CD4-positive, alpha-beta T cell (primary cell): ENCODE measurements around the gene ARSA. TPM values are rescaled to one million over a fixed set of nuclear protein-coding genes. Genes with fewer than 3 reads are reported as not detected.

Source experiments
- ATAC-seq: fragments of 200-7000 bp; cut with Tn5 transposase; one replicate; pipeline ENCODE4 v1.10.0; 2022; ENCODE audit warnings: mild to moderate bottlenecking; ENCODE audit not compliant: poor library complexity
- CTCF ChIA-PET: fragments of 350-600 bp; sonication (Branson Sonifier 250); formaldehyde crosslinking; loops from one replicate; lab custom pipeline; 2021; ENCODE audit warnings: antibody characterized with exemption, inconsistent platforms; lab: Charles Lee
- POLR2A ChIA-PET: fragments of 350-600 bp; sonication (Branson Sonifier 250); formaldehyde crosslinking; loops from one replicate; lab custom pipeline; 2021; ENCODE audit warnings: antibody characterized with exemption, inconsistent platforms; lab: Charles Lee
- DNase-seq, 14 experiments: peaks; one replicate each; pipeline ENCODE4 v3.0.0-alpha.2; 2013 to 2020; ENCODE audit warnings: mixed read lengths in 2 of 14
- H3K27ac ChIP-seq, 2 donors: one replicate each; pipeline versions ENCODE4 v1.5.1 to v1.7.0; 2013; ENCODE audit warnings: low read length in 2 of 2, low read depth in 1 of 2, mild to moderate bottlenecking in 1 of 2
- H3K27me3 ChIP-seq, 2 experiments: 1 replicate in 1 of 2; 2 replicates in 1 of 2; pipeline versions ENCODE4 v1.6.1 to v1.7.0; 2013; ENCODE audit warnings: low read length in 2 of 2, control low read depth in 1 of 2, mild to moderate bottlenecking in 1 of 2, moderate library complexity in 1 of 2; ENCODE audit not compliant: insufficient read depth in 2 of 2, control insufficient read depth in 1 of 2
- H3K36me3 ChIP-seq: one replicate; pipeline ENCODE4 v1.6.1; 2013; ENCODE audit warnings: low read length, control low read depth; ENCODE audit not compliant: insufficient read depth
- H3K4me1 ChIP-seq: one replicate; pipeline ENCODE4 v1.6.1; 2013; ENCODE audit warnings: low read length, control low read depth; ENCODE audit not compliant: insufficient read depth
- H3K4me3 ChIP-seq: one replicate; pipeline ENCODE4 v1.5.1; 2013; ENCODE audit warnings: mild to moderate bottlenecking, low read length, moderate library complexity
- H3K9me3 ChIP-seq, 2 experiments: 1 replicate in 1 of 2; 2 replicates in 1 of 2; pipeline versions ENCODE4 v1.6.1 to v1.7.0; 2013; ENCODE audit warnings: low read length in 2 of 2, mild to moderate bottlenecking in 2 of 2, control low read depth in 1 of 2, moderate library complexity in 1 of 2; ENCODE audit not compliant: control insufficient read depth in 1 of 2, insufficient read depth in 1 of 2
- H3K27ac Mint-ChIP-seq: one replicate; pipeline ENCODE4 v1.8.0; 2020; ENCODE audit warnings: mixed read lengths
- H3K27me3 Mint-ChIP-seq: one replicate; pipeline ENCODE4 v1.8.0; 2021; ENCODE audit warnings: mixed read lengths
- H3K36me3 Mint-ChIP-seq: one replicate; pipeline ENCODE4 v1.8.0; 2021; ENCODE audit warnings: low read depth, mixed read lengths
- H3K4me1 Mint-ChIP-seq: one replicate; pipeline ENCODE4 v1.8.0; 2021; ENCODE audit warnings: low read depth, mixed read lengths
- H3K4me3 Mint-ChIP-seq: one replicate; pipeline ENCODE4 v1.8.0; 2020; ENCODE audit warnings: mild to moderate bottlenecking, mixed read lengths
- H3K9me3 Mint-ChIP-seq: one replicate; pipeline ENCODE4 v1.8.0; 2020; ENCODE audit warnings: mixed read lengths
- CTCF ChIP-seq: fragments of 200-600 bp; IDR thresholded peaks from one replicate; pipeline ENCODE4 v1.8.0; 2022; ENCODE audit warnings: antibody characterized with exemption, mild to moderate bottlenecking
- intact Hi-C, 2 experiments: fragments of 100-400 bp; cut with DNase I in 1 of 2; cut with micrococcal nuclease in 1 of 2; formaldehyde crosslinking; loops; one replicate each; pipeline versions ENCODE4 v1.15.1 to v1.9.0; 2023 to 2025; cut with DNase I, micrococcal nuclease
- total RNA-seq, 174 experiments: library from RNA in 2 of 174; stranded (reverse) in 2 of 174; gene quantifications; one replicate each; pipeline ENCODE4 v1.2.3 and lab custom pipeline; 2021 to 2026

The ARSA gene
- total RNA-seq, 2 experiments from 2014 or later: 52.3 to 54.4 TPM

DNA sequence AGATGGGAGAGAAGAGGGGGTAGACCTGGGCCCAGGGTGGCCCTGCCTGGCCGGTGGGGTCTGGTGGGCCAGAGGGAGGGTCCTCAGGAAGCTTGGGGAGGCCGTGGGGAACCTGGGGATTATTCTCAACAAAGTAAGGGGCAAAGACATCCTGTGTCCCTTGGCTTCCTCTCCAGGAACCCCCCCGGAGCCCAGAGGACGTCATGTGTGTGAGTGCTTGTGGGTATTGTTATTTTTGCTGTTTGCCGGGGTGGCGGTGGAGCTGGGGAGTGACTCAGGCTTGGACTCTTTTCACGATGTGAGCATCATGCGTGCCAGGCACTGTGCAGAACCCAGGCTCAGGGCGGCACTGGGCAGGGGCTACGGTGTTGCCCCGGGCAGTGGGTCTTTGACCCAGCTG lies 43.7 kb upstream of the ARSA start:
- Histone ChIP-seq H3K27me3 (peaks cover 34 to 42% of the 10 kb centered on the region in 2 experiments), H3K4me1 (peaks cover 24% of the 10 kb centered on the region), H3K27ac (no peak overlapping the region), H3K36me3 (no peaks in the 10 kb centered on the region), H3K9me3 (peaks cover 0 to 18% of the 10 kb centered on the region in 2 experiments), H3K4me3 (no peak overlapping the region)
- Mint-ChIP-seq H3K36me3 (no peaks in the 10 kb centered on the region), H3K9me3 (no peaks in the 10 kb centered on the region), H3K4me1 (peaks cover 16% of the 10 kb centered on the region), H3K27me3 (peaks cover 55% of the 10 kb centered on the region), H3K4me3 (peak overlapping the region; percentile 64), H3K27ac (no peak overlapping the region)
- DNase-seq: peak in 1 of 14 experiments; percentile 21
- no peak for TF ChIP-seq CTCF
- CTCF ChIA-PET: no interaction called here
- ATAC-seq: no peak
- intact Hi-C loops: no loop called here
- POLR2A ChIA-PET: no interaction called here

GRCh38 chr22:50670914-50671538 lies 43.1 kb upstream of the ARSA start:
- TF ChIP-seq CTCF: no peak
- H3K4me3 ChIP-seq: no peak overlapping the region
- Mint-ChIP-seq H3K27me3 (peaks cover 49% of the 10 kb centered on the region), H3K4me1 (peaks cover 16% of the 10 kb centered on the region), H3K4me3 (peak overlapping the region; percentile 64), H3K27ac (no peak overlapping the region), H3K9me3 (no peaks in the 10 kb centered on the region), H3K36me3 (no peaks in the 10 kb centered on the region)
- H3K9me3 ChIP-seq: peaks cover 0 to 18% of the 10 kb centered on the region in 2 experiments
- no peaks in the 10 kb centered on the region for H3K36me3 ChIP-seq
- ATAC-seq (no peak), DNase-seq (no peak)
- H3K27me3 ChIP-seq: peaks cover 34 to 36% of the 10 kb centered on the region in 2 experiments
- peaks cover 24% of the 10 kb centered on the region for H3K4me1 ChIP-seq
- no peak overlapping the region for H3K27ac ChIP-seq
- intact Hi-C loops: no loop called here
- POLR2A ChIA-PET: no interaction called here
- CTCF ChIA-PET: no interaction called here

DNA sequence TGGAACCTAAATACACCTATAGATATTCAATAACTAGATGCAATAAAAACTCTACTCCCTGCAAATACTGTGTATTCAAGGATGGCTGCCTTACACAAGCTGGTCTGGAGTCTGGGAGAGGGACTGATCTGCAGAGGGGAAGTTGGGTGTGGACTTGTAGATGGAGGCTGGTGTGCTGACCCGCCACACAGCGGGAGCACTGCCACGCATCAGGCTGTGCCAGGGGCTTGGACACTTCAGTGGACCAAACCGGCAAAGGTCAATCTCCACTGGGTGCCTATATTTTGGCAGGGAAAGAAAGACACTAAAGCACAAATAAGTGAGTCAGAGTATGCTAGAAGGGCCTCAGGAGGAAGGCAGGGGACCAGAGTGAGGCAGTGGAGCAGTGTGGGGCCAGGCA lies 42.6 kb upstream of the ARSA start:
- H3K9me3 Mint-ChIP-seq: no peaks in the 10 kb centered on the region
- CTCF ChIA-PET: no interaction called here
- H3K4me3 Mint-ChIP-seq: peak overlapping the region; percentile 22
- Histone ChIP-seq H3K36me3 (no peaks in the 10 kb centered on the region), H3K27me3 (peaks cover 29 to 39% of the 10 kb centered on the region in 2 experiments), H3K4me3 (no peak overlapping the region), H3K9me3 (peaks cover 0 to 18% of the 10 kb centered on the region in 2 experiments), H3K4me1 (peaks cover 24% of the 10 kb centered on the region), H3K27ac (no peak overlapping the region)
- peaks cover 44% of the 10 kb centered on the region for H3K27me3 Mint-ChIP-seq
- DNase-seq: no peak
- peaks cover 13% of the 10 kb centered on the region for H3K4me1 Mint-ChIP-seq
- H3K36me3 Mint-ChIP-seq: no peaks in the 10 kb centered on the region
- ATAC-seq: no peak
- no peak for TF ChIP-seq CTCF
- intact Hi-C loops: no loop called here
- POLR2A ChIA-PET: no interaction called here
- no peak overlapping the region for H3K27ac Mint-ChIP-seq
